A549 (cell line): ENCODE results near the gene PECR. TPM values are rescaled to one million over a fixed set of nuclear protein-coding genes. Genes with fewer than 3 reads are reported as not detected.
A peak's percentile ranks its signal among the peaks of the same experiment; 100 is the strongest.

Experiments
- ATAC-seq, 2 experiments: fragments of 200-7000 bp in 1 of 2; fragments of >200 bp in 1 of 2; cut with Nextera tagmentation in 1 of 2; cut with Tn5 transposase in 1 of 2; 3 replicates each; pipeline versions ENCODE4 v1.8.0 to v1.9.1; 2018 to 2020; ENCODE audit warnings: mild to moderate bottlenecking in 1 of 2, moderate library complexity in 1 of 2
- CTCF ChIA-PET: fragments of 300-600 bp; sonication (Branson Sonifier 250); formaldehyde crosslinking; extraction: SDS; loops from one replicate; lab custom pipeline; 2021; ENCODE audit warnings: antibody characterized with exemption, inconsistent platforms; lab: Yijun Ruan, JAX
- POLR2A ChIA-PET: fragments of 350-600 bp; formaldehyde crosslinking; extraction: SDS; loops from one replicate; lab custom pipeline; 2021; ENCODE audit warnings: antibody characterized with exemption, inconsistent platforms; lab: Yijun Ruan, JAX
- DNase-seq, 2 experiments: peaks; one replicate each; pipeline versions ENCODE4 v3.0.0 to v3.0.0-alpha.2; 2011 to 2016; ENCODE audit warnings: low read depth in 1 of 2, low spot score in 1 of 2
- FAIRE-seq: peaks from 2 replicates; lab custom pipeline; 2011; peaks lifted over from hg19 to GRCh38; lab: Jason Lieb, UNC
- H3K27ac ChIP-seq, 2 experiments: fragments of >200 bp; sonication (Bioruptor Twin); formaldehyde crosslinking; 3 replicates each; pipeline ENCODE4 v1.5.1; 2016 to 2017
- H3K4me1 ChIP-seq: fragments of >200 bp; sonication (Bioruptor Twin); formaldehyde crosslinking; 3 replicates; pipeline ENCODE4 v1.6.1; 2016
- H3K4me2 ChIP-seq: fragments of >200 bp; sonication (Bioruptor Twin); formaldehyde crosslinking; 3 replicates; pipeline ENCODE4 v1.6.1; 2016
- H3K4me3 ChIP-seq: fragments of >200 bp; sonication (Bioruptor Twin); formaldehyde crosslinking; 3 replicates; pipeline ENCODE4 v1.5.1; 2016
- H3K9me3 ChIP-seq: fragments of >200 bp; sonication (Bioruptor Twin); formaldehyde crosslinking; 3 replicates; pipeline ENCODE4 v1.6.1; 2016
- BCL3 ChIP-seq: fragments of >200 bp; sonication (Bioruptor Twin); formaldehyde crosslinking; IDR thresholded peaks from 3 replicates; pipeline ENCODE4 v1.6.1; 2016
- CBX2 ChIP-seq: fragments of 200-600 bp; sonication (generic); IDR thresholded peaks from 2 replicates; pipeline ENCODE4 v1.6.1; 2016; ENCODE audit warnings: low read depth, mild to moderate bottlenecking, borderline replicate concordance
- CBX8 ChIP-seq: fragments of 200-600 bp; sonication (generic); IDR thresholded peaks from 2 replicates; pipeline ENCODE4 v1.6.1; 2016
- CHD2 ChIP-seq: fragments of 150-350 bp; IDR thresholded peaks from 2 replicates; pipeline ENCODE4 v1.6.1; 2014; ENCODE audit warnings: low read length; ENCODE audit not compliant: partially characterized antibody
- E2F6 ChIP-seq: IDR thresholded peaks from 2 replicates; pipeline ENCODE4 v1.6.1; 2012; ENCODE audit warnings: low read depth, borderline replicate concordance
- EHF ChIP-seq: fragments of 250-450 bp; sonication (Bioruptor Pico); IDR thresholded peaks from 2 replicates; pipeline ENCODE4 v1.5.0; 2020; ENCODE audit warnings: mild to moderate bottlenecking
- ESRRA ChIP-seq: fragments of 150-350 bp; IDR thresholded peaks from 2 replicates; pipeline ENCODE4 v1.6.1; 2014; ENCODE audit warnings: mild to moderate bottlenecking, low read length, borderline replicate concordance
- FOSL2 ChIP-seq, 2 experiments: fragments of 450-650 bp in 1 of 2; fragments of >200 bp in 1 of 2; sonication (Bioruptor Twin) in 1 of 2; formaldehyde crosslinking; IDR thresholded peaks; 2 replicates each; pipeline versions ENCODE4 v1.5.0 to v1.6.1; 2016 to 2020; ENCODE audit warnings: mild to moderate bottlenecking in 1 of 2, moderate library complexity in 1 of 2
- FOXS1 ChIP-seq: fragments of 250-450 bp; sonication (Bioruptor Pico); IDR thresholded peaks from 2 replicates; pipeline ENCODE4 v1.5.0; 2020; ENCODE audit warnings: mild to moderate bottlenecking, moderate library complexity
- HEYL ChIP-seq: fragments of 250-450 bp; sonication (Bioruptor Pico); IDR thresholded peaks from 2 replicates; pipeline ENCODE4 v1.8.0; 2021; ENCODE audit warnings: mild to moderate bottlenecking, moderate library complexity
- HMGXB4 ChIP-seq: fragments of 250-450 bp; sonication (Bioruptor Pico); IDR thresholded peaks from 2 replicates; pipeline ENCODE4 v1.5.0; 2021; ENCODE audit warnings: mild to moderate bottlenecking, moderate library complexity, borderline replicate concordance
- HOXA7 ChIP-seq: fragments of 250-450 bp; sonication (Bioruptor Pico); IDR thresholded peaks from 2 replicates; pipeline ENCODE4 v1.5.0; 2020; ENCODE audit warnings: mild to moderate bottlenecking, moderate library complexity
- HOXB13 ChIP-seq: fragments of 250-450 bp; sonication (Bioruptor Pico); IDR thresholded peaks from 2 replicates; pipeline ENCODE4 v1.5.0; 2020; ENCODE audit warnings: low read depth, mild to moderate bottlenecking, moderate library complexity
- KDM1A ChIP-seq: fragments of 200-600 bp; sonication (generic); IDR thresholded peaks from 2 replicates; pipeline ENCODE4 v1.6.1; 2016; ENCODE audit warnings: low read depth, mild to moderate bottlenecking
- KDM5A ChIP-seq: fragments of 200-600 bp; sonication (generic); IDR thresholded peaks from 2 replicates; pipeline ENCODE4 v1.6.1; 2016; ENCODE audit warnings: antibody characterized with exemption, mild to moderate bottlenecking
- PBX3 ChIP-seq: IDR thresholded peaks from 2 replicates; pipeline ENCODE4 v1.6.1; 2012
- PHF8 ChIP-seq: fragments of 200-600 bp; sonication (generic); IDR thresholded peaks from 2 replicates; pipeline ENCODE4 v1.6.1; 2016; ENCODE audit warnings: low read depth, mild to moderate bottlenecking, antibody characterized with exemption, moderate library complexity, borderline replicate concordance
- POLR2AphosphoS2 ChIP-seq: conservative IDR thresholded peaks from 2 replicates; pipeline ENCODE4 v1.6.1; 2012; ENCODE audit warnings: low read length, improper control_type of control experiment, inconsistent platforms
- RCOR1 ChIP-seq: fragments of 150-350 bp; IDR thresholded peaks from 2 replicates; pipeline ENCODE4 v1.6.1; 2014; ENCODE audit warnings: antibody characterized with exemption, low read length, low read depth
- SREBF2 ChIP-seq: fragments of 450-650 bp; IDR thresholded peaks from 2 replicates; pipeline ENCODE4 v1.6.1; 2014; ENCODE audit warnings: mild to moderate bottlenecking, moderate library complexity
- TP53 ChIP-seq: fragments of 250-450 bp; sonication (Bioruptor Pico); IDR thresholded peaks from 2 replicates; pipeline ENCODE4 v1.5.0; 2021; ENCODE audit warnings: mild to moderate bottlenecking, moderate library complexity
- WGBS: methylation state at CpG from one replicate; pipeline ENCODE4 v1.1.6; 2017; ENCODE audit errors: missing lambda C conversion rate; 5-methylcytosine and 5-hydroxymethylcytosine counted together
- polyA plus RNA-seq, 4 experiments: library from polyadenylated mRNA; depleted of rRNA in 3 of 4; stranded (reverse); fragments of >200 nt; fragmentation: RNase III in 1 of 4; extraction: RNeasy Plus Mini Kit Qiagen cat#74134 plus additional on column Dnase treatment in 1 of 4; gene quantifications; 2 replicates in 3 of 4; 3 replicates in 1 of 4; pipeline ENCODE4 v1.2.3, GENCODE V29; 2011 to 2017

PECR gene
- polyA plus RNA-seq, 2 of the 4 experiments (the other 2 are of a cell fraction) = 16.8 to 39.9 TPM

GRCh38 chr2:216069028-216069427, 12.6 kb downstream of the PECR start:
- ChIA-PET CTCF (interaction anchor here (0.7 kb wide), 1 partner anchor 41 kb away, joined by 4 read pairs; no protein-coding TSS in a partner anchor), POLR2A (no interaction called here)
- Histone ChIP-seq H3K4me3 (no peak overlapping the region), H3K4me2 (no peak overlapping the region), H3K4me1 (peaks cover 17% of the 10 kb centered on the region; the same call in 2 of the 3 replicates), H3K9me3 (no peaks in the 10 kb centered on the region), H3K27ac (no peak overlapping the region)
- FAIRE-seq = no peak
- 83% methylated on average over 2 of the region's 2 CpGs for WGBS
- TF ChIP-seq ESRRA (no peak), PBX3 (no peak), KDM5A (no peak), EHF (no peak), HEYL (no peak), FOSL2 (IDR thresholded peaks at IDR 0.05) (no peak), FOSL2 (CRISPR knock-in tag; IDR thresholded peaks at IDR 0.05) (no peak), FOXS1 (CRISPR knock-in tag) (no peak), POLR2AphosphoS2 (no peak), HMGXB4 (CRISPR knock-in tag) (no peak), KDM1A (no peak)
- no peak for ATAC-seq
- DNase-seq = no peak

- Histone ChIP-seq H3K4me1 (peaks cover 17% of the 10 kb centered on the region; the same call in 2 of the 3 replicates), H3K27ac (peak overlapping the region in 1 of 2 experiments; percentile 23; a peak in 1 of 6 replicates), H3K9me3 (no peaks in the 10 kb centered on the region), H3K4me3 (no peak overlapping the region), H3K4me2 (peak overlapping the region; percentile 33)
- ATAC-seq (peak; percentile 43 to 54; a peak in 3 of 6 replicates), FAIRE-seq (no peak), DNase-seq (peak in 1 of 2 experiments; percentile 28)
- ChIA-PET CTCF (interaction anchor here (0.9 to 1.5 kb wide), 3 partner anchors 15 to 44 kb away, joined by 3 to 5 read pairs (median 3); partner anchors contain the start of genes PECR and TMEM169), POLR2A (no interaction called here)
- no peak for TF ChIP-seq PBX3
- no peak for TF ChIP-seq HOXA7 (CRISPR knock-in tag)
- TF ChIP-seq RCOR1 = no peak
- no peak for TF ChIP-seq ESRRA
- TF ChIP-seq SREBF2 = no peak
- no peak for TF ChIP-seq PHF8
- no peak for TF ChIP-seq HOXB13 (CRISPR knock-in tag)
- no peak for TF ChIP-seq CHD2
- TF ChIP-seq KDM5A = no peak
- TF ChIP-seq KDM1A = no peak
- no peak for TF ChIP-seq E2F6
- TF ChIP-seq CBX8 = no peak
- TF ChIP-seq BCL3 = no peak
- no peak for TF ChIP-seq TP53 (CRISPR knock-in tag)
- TF ChIP-seq CBX2 = no peak
- WGBS = 32% methylated on average over 5 of the region's 5 CpGs
Observed at GRCh38 chr2:216066230-216066629, 15.4 kb downstream of the PECR start.
